ENCODE data around the gene SPRN. TPM values are rescaled to one million over a fixed set of nuclear protein-coding genes. Genes with fewer than 3 reads are reported as not detected.

SPRN gene
- total RNA-seq, 1 donor from 2014 or later, result not detected

DNA sequence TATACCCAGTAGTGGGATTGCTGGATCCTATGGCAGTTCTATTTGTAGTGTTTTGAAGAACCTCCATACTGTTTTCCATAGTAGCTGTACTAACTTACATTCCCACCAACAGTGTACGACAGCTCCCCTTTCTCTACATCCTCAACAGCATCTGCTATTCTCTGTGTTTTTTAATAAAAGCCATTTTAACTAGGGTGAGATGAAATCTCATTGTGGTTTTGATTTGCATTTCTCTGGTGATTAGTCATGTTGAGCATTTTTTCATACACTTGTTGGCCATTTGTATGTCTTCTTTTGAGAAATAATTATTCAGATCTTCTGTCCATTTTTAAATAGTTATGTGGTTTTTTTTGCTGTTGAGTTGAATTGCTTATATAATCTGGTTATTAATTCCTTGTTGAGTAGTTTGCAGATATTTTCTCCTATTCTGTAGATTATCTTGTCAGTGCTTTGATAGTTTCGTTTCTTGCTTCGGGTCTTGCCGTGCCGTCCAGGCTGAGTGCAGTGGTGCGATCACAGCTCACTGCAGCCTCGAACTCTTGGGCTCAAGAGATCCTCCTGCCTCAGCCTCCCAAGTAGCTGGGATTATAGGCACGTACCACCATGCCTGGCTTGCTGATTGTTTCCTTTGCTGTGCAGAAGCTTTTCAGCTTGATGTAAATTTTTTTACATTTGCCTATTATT lies 18.4 kb downstream of the SPRN start:
- intact Hi-C loops (cut with DNase I), result no loop called here
- TF ChIP-seq POLR2A (IDR thresholded peaks at IDR 0.05), result no peak
- TF ChIP-seq, protein P1, sequence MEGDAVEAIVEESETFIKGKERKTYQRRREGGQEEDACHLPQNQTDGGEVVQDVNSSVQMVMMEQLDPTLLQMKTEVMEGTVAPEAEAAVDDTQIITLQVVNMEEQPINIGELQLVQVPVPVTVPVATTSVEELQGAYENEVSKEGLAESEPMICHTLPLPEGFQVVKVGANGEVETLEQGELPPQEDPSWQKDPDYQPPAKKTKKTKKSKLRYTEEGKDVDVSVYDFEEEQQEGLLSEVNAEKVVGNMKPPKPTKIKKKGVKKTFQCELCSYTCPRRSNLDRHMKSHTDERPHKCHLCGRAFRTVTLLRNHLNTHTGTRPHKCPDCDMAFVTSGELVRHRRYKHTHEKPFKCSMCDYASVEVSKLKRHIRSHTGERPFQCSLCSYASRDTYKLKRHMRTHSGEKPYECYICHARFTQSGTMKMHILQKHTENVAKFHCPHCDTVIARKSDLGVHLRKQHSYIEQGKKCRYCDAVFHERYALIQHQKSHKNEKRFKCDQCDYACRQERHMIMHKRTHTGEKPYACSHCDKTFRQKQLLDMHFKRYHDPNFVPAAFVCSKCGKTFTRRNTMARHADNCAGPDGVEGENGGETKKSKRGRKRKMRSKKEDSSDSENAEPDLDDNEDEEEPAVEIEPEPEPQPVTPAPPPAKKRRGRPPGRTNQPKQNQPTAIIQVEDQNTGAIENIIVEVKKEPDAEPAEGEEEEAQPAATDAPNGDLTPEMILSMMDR (IDR thresholded peaks at IDR 0.05), result no peak
- TF ChIP-seq POLR2AphosphoS5 (IDR thresholded peaks at IDR 0.05; ENCODE audit: insufficient read depth in 1 of 2, low read depth in 1 of 2), result no peak

DNA sequence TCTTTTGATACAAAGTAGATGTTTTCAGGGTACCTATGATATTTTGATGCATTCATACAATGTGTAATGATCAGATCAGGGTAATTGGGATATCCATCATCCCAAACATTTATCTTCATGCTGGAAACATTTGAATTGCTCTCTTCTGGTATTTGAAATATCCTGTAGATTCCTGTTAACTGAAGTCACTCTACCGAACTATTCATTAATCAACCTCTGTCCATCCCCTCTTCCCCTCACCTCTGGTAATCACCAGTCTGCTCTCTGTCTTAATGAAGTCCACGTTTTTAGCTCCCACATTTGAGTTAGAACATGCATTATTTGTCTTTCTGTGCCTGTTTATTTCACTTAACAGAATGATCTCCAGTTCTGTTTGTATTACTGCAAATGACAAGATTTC lies 19.2 kb downstream of the SPRN start:
- H3K4me1 ChIP-seq, result no peaks in the 10 kb centered on the region
- H3K4me3 ChIP-seq, result no peak overlapping the region
- H3K27me3 ChIP-seq, result no peaks in the 10 kb centered on the region
- no peak for DNase-seq (ENCODE audit: extremely low spot score in 2 of 2)
- intact Hi-C loops (cut with DNase I), result no loop called here
- no peaks in the 10 kb centered on the region for H3K9me3 ChIP-seq
- TF ChIP-seq, protein P1 (IDR thresholded peaks at IDR 0.05), result no peak
- no peak for TF ChIP-seq POLR2A (IDR thresholded peaks at IDR 0.05)
- TF ChIP-seq POLR2AphosphoS5 (IDR thresholded peaks at IDR 0.05; ENCODE audit: insufficient read depth in 1 of 2, low read depth in 1 of 2), result no peak
- H3K27ac ChIP-seq, result no peak overlapping the region
- peaks cover 0 to 47% of the 10 kb centered on the region in 2 donors for H3K36me3 ChIP-seq

More for the DNA sequence above, 18.4 kb downstream of the SPRN start:
- no peaks in the 10 kb centered on the region for H3K4me1 ChIP-seq
- H3K27me3 ChIP-seq, result no peaks in the 10 kb centered on the region
- H3K27ac ChIP-seq, result no peak overlapping the region
- H3K9me3 ChIP-seq, result no peaks in the 10 kb centered on the region
- DNase-seq (ENCODE audit: extremely low spot score in 2 of 2), result no peak
- no peak overlapping the region for H3K4me3 ChIP-seq
- peaks cover 0 to 54% of the 10 kb centered on the region in 2 donors for H3K36me3 ChIP-seq

DNA sequence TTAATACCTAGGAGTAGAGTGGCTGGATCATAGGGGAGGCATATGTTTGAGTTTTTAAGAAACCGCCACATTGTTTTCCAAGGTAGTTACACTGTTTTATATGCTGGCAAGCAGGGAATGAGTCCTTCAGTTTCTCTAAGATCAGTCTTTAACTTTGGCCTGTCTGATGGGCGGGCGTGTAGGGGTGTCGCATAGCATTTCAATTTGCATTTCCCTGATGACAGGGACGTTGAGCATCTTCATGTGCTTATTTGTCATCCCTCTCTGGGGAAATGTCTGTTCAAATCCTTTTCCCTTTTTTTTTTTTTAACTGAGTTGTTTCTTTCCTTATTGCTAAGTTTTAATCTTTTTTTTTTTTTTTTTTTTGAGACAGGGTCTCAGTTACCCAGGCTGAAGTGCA lies 20.6 kb downstream of the SPRN start:
- TF ChIP-seq, protein P1 (IDR thresholded peaks at IDR 0.05), result no peak
- TF ChIP-seq POLR2AphosphoS5 (IDR thresholded peaks at IDR 0.05; ENCODE audit: insufficient read depth in 1 of 2, low read depth in 1 of 2) (no peak), POLR2A (IDR thresholded peaks at IDR 0.05) (no peak)
- Histone ChIP-seq H3K27me3 (no peaks in the 10 kb centered on the region), H3K9me3 (no peaks in the 10 kb centered on the region), H3K4me1 (no peaks in the 10 kb centered on the region), H3K27ac (no peak overlapping the region), H3K36me3 (peaks cover 0 to 43% of the 10 kb centered on the region in 2 donors), H3K4me3 (no peak overlapping the region)
- intact Hi-C loops (cut with DNase I), result no loop called here
- DNase-seq (ENCODE audit: extremely low spot score in 2 of 2), result no peak

DNA sequence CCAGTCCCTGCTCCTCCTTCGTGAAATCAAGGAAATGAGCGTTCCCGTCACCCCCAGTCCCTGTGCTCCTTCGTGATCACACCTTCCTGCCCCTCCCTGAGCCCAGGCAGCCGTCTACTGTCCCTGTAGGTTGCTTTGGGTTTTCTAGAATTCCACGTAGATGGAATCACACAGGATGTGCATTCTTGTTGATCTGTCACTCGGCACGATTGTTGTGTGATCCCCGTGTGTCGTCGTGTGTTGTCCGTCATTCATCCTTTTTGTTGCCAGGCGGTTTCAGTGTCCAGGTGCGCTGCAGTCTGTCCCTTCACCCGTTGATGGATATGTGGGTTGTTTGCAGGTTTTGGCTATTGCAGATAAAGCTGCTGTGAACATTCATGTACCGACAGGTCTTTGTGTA lies 21.1 kb downstream of the SPRN start:
- H3K4me3 ChIP-seq, result no peak overlapping the region
- H3K4me1 ChIP-seq, result no peaks in the 10 kb centered on the region
- H3K9me3 ChIP-seq, result no peaks in the 10 kb centered on the region
- H3K36me3 ChIP-seq, result peaks cover 0 to 43% of the 10 kb centered on the region in 2 donors
- intact Hi-C loops (cut with DNase I), result no loop called here
- no peak for DNase-seq (ENCODE audit: extremely low spot score in 2 of 2)
- no peak overlapping the region for H3K27ac ChIP-seq
- H3K27me3 ChIP-seq, result no peaks in the 10 kb centered on the region
- TF ChIP-seq POLR2AphosphoS5 (IDR thresholded peaks at IDR 0.05; ENCODE audit: insufficient read depth in 1 of 2, low read depth in 1 of 2) (no peak), POLR2A (IDR thresholded peaks at IDR 0.05) (no peak)
- TF ChIP-seq, protein P1 (IDR thresholded peaks at IDR 0.05), result no peak

DNA sequence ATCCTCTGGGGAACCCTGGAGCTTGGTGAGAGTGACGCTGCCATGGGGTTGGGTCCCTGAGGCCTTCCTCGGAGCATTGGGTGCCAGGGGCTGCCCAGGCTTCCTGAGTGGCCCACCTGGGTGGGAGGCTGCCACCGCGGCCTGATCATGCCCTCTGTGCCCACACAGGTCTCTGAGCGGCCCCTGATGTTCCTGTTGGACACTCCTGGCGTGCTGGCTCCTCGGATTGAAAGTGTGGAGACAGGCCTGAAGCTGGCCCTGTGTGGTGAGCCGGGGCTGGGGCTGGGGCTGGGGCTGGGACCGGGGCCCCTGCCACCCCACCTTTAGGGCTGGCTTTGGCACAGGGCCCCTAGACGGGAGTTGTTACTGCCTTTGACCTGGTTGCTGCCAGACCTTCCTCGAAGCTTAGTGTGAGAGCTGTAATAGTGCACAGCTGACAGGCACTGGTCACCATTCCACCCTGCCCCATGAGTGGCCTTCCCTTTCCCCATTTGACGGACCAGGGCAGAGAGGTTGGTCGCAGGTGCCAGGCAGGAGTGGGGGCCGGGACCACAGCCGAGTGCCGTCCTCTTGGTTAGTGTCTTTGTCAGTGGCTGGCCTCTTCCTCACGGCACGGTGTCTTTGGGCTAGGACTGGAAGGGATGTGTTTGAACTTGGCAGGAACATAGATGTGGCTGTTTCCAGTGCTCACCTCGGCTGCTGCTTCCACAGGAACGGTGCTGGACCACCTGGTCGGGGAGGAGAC lies 22.3 kb downstream of the SPRN start:
- TF ChIP-seq POLR2A (IDR thresholded peaks at IDR 0.05), result no peak
- Histone ChIP-seq H3K4me1 (no peaks in the 10 kb centered on the region), H3K27me3 (no peaks in the 10 kb centered on the region), H3K27ac (no peak overlapping the region), H3K36me3 (peaks cover 0 to 46% of the 10 kb centered on the region in 2 donors), H3K4me3 (no peak overlapping the region), H3K9me3 (no peaks in the 10 kb centered on the region)
- intact Hi-C loops (cut with DNase I), result no loop called here
- peak in 1 of 2 donors; percentile 93 for DNase-seq (ENCODE audit: extremely low spot score in 2 of 2)
